Nephron progenitor cell (in vitro differentiated cells): ENCODE measurements around the gene MICA.
"Not testable (repeated sequence)": the region's sequence is repeated elsewhere in the genome, so short reads cannot be mapped to it uniquely, and the experiment has no call there.

Experiments used
- DNase-seq: peaks from one replicate; pipeline ENCODE4 v3.0.0; 2021
- H3K27ac Mint-ChIP-seq: 2 replicates; pipeline ENCODE4 v1.8.0; 2021; ENCODE audit warnings: mild to moderate bottlenecking, moderate library complexity, mixed read lengths
- H3K27me3 Mint-ChIP-seq: 2 replicates; pipeline ENCODE4 v1.8.0; 2021; ENCODE audit warnings: mild to moderate bottlenecking, low read depth, mixed read lengths; ENCODE audit not compliant: poor library complexity
- H3K36me3 Mint-ChIP-seq: 2 replicates; pipeline ENCODE4 v1.8.0; 2021; ENCODE audit warnings: low read depth, mixed read lengths
- H3K4me1 Mint-ChIP-seq: 2 replicates; pipeline ENCODE4 v1.8.0; 2021; ENCODE audit warnings: mixed read lengths
- H3K4me3 Mint-ChIP-seq: 2 replicates; pipeline ENCODE4 v1.8.0; 2021; ENCODE audit warnings: mild to moderate bottlenecking, moderate library complexity, mixed read lengths
- H3K9me3 Mint-ChIP-seq: 2 replicates; pipeline ENCODE4 v1.8.0; 2021; ENCODE audit warnings: mild to moderate bottlenecking, moderate library complexity, mixed read lengths
- CTCF ChIP-seq: fragments of 200-600 bp; sonication (generic); IDR thresholded peaks from 2 replicates; pipeline ENCODE4 v1.5.0; 2021; ENCODE audit warnings: antibody characterized with exemption

MICA gene

DNA sequence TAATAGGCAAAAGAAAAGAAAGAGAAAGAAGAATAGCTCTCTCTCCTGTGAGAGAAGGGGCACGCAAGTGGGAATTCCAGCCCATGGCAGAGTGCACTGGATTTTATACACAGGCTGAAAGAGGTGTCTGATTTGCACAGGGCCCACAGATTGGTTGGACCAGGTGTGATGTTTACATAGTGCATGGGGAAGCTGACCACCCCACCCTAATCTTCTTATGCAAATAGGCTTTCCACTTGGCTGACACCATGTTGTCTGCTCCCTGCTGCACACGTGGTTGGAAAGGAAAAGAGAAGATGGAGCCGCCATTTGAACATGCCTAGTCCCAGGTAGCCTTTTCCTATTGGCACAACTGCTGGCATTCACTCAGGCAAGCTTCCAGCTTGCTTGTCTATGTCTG is 20.2 kb downstream of the MICA start:
- Mint-ChIP-seq H3K4me3 (no peak overlapping the region), H3K36me3 (no peaks in the 10 kb centered on the region), H3K27me3 (peaks cover 39% of the 10 kb centered on the region), H3K4me1 (no peaks in the 10 kb centered on the region), H3K9me3 (no peaks in the 10 kb centered on the region), H3K27ac (no peak overlapping the region)
- no peak for DNase-seq
- no peak for TF ChIP-seq CTCF

- TF ChIP-seq CTCF = no peak
- no peak for DNase-seq
- Mint-ChIP-seq H3K27ac (no peak overlapping the region), H3K4me3 (no peak overlapping the region), H3K9me3 (peaks cover 11% of the 10 kb centered on the region), H3K4me1 (no peaks in the 10 kb centered on the region), H3K27me3 (peaks cover 40% of the 10 kb centered on the region), H3K36me3 (no peaks in the 10 kb centered on the region)
Measured at GRCh38 chr6:31426395-31427354, 23.3 kb downstream of the MICA start.

GRCh38 chr6:31430449-31430848 is 27.1 kb downstream of the MICA start:
- Mint-ChIP-seq H3K9me3 (peaks cover 11% of the 10 kb centered on the region), H3K36me3 (no peaks in the 10 kb centered on the region), H3K27me3 (peaks cover 40% of the 10 kb centered on the region), H3K4me1 (no peaks in the 10 kb centered on the region), H3K27ac (no peak overlapping the region), H3K4me3 (no peak overlapping the region)
- DNase-seq = no peak
- TF ChIP-seq CTCF = no peak

GRCh38 chr6:31435051-31435450 is 31.7 kb downstream of the MICA start:
- Mint-ChIP-seq H3K27me3 (peaks cover 34% of the 10 kb centered on the region), H3K9me3 (peaks cover 35% of the 10 kb centered on the region)
- H3K36me3 Mint-ChIP-seq, DNase-seq, H3K4me1 Mint-ChIP-seq, H3K27ac Mint-ChIP-seq, H3K4me3 Mint-ChIP-seq: not testable (repeated sequence)

DNA sequence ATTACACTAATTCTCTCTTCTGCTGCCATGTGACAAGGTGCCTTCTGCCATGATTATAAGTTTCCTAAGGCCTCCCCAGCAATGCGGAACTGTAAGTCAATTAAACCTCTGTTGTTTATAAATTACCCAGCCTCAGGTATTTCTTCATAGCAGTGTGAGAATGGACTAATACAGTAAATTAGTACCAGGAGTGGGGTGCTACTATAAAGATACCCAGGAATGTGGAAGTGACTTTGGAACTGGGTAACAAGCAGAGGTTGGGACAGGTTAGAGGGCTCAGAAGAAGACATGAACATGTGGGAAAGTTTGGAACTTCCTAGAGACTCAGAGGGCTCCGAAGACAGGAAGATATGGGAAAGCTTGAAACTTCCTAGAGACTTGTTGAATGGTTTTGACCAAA is 34.8 kb downstream of the MICA start:
- Mint-ChIP-seq H3K27ac (no peak overlapping the region), H3K4me3 (no peak overlapping the region), H3K9me3 (peaks cover 28% of the 10 kb centered on the region), H3K27me3 (peaks cover 45% of the 10 kb centered on the region), H3K4me1 (peaks cover 16% of the 10 kb centered on the region), H3K36me3 (peaks cover 6% of the 10 kb centered on the region)
- no peak for DNase-seq
- TF ChIP-seq CTCF = no peak

GRCh38 chr6:31438677-31439076 is 35.3 kb downstream of the MICA start:
- peaks cover 6% of the 10 kb centered on the region for H3K36me3 Mint-ChIP-seq
- H3K4me1 Mint-ChIP-seq = peaks cover 16% of the 10 kb centered on the region
- no peak overlapping the region for H3K27ac Mint-ChIP-seq
- no peak for TF ChIP-seq CTCF
- H3K9me3 Mint-ChIP-seq = peaks cover 28% of the 10 kb centered on the region
- no peak overlapping the region for H3K4me3 Mint-ChIP-seq
- H3K27me3 Mint-ChIP-seq = peaks cover 40% of the 10 kb centered on the region
- no peak for DNase-seq
